GM21825 (cell line): ENCODE measurements around the gene PLXNA3.

Experiments
- ATAC-seq: cut with Tn5 transposase; IDR thresholded peaks from one replicate; pipeline ENCODE4 v1.9.1; 2021; ENCODE audit warnings: mild to moderate bottlenecking, moderate library complexity; ENCODE audit not compliant: unreplicated experiment

PLXNA3 gene

DNA sequence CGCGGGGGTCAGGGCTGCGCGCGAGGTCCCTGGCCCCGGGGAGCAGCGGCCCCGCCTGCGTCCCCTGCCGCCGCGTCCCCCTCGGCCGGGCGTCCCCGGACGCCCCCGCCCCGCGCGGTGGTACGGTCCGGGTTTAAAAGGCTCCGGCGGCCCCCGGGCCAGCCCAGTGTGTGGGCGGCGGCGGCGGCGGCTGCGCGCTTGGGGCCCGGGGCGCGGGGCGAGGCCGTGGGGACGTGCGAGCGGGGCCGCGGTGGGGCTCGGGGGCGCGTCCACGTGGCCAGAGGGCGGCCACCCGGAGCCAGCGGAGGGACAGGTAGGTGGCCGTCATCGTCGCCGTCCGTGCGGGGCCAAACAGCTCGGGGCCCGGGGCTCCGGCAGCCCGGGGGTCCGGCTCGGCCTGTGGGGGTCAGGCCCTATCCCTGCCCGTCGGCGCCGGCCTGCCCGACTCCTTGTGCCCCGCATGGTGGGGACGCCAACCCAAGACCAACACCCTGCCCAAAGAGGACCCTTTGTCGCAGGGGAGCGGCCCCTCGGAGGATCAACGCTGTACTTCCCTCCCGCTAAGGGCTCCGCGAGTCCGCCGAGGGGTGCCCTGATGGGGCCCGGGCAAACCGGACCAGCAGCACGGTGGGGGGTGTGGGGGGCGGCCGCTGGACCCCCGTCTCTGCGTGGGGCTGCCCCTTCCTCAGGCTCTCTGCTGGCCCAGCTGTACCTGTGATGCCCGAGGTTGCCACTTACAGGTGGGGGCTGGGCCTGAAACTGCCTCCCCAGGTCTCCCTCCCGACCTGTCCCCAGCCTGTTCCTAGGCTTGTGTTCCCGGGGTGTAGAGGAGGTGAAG is at the start of gene PLXNA3:
PLXNA3 (plus strand) TSS at position 166 of the 838 bp plus-strand sequence. CDS start 1,903 bp downstream, outside the sequence.
- ATAC-seq, result peak; percentile 44

DNA sequence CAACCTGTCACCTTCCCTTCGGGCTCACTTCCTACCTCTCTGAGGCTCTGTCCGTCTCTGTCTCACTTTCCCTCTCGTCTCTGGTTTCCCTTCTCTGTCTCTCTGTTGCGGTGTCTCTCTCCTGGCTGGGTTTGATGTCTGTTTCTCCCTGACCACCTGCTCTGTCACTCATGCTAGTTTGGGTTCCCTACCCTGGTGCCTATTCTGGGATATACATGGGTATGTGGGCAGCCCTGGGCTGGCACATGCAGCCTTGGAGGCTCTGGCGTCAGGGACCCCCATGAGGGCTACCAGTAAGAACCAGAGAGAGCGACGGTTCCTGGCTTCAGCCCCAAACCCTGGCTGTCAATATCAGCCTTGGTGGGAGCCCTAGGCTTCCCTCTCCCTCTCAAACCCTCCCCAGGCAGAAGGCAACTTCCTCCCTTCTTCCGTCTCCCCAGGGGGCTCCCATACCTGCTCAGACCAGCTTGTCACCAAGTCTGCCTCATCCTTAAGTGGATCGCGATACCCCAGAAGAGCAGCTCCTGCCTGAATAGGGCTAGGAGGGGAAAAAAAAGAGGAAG is 49.3 kb upstream of the PLXNA3 start:
- ATAC-seq, result no peak

DNA sequence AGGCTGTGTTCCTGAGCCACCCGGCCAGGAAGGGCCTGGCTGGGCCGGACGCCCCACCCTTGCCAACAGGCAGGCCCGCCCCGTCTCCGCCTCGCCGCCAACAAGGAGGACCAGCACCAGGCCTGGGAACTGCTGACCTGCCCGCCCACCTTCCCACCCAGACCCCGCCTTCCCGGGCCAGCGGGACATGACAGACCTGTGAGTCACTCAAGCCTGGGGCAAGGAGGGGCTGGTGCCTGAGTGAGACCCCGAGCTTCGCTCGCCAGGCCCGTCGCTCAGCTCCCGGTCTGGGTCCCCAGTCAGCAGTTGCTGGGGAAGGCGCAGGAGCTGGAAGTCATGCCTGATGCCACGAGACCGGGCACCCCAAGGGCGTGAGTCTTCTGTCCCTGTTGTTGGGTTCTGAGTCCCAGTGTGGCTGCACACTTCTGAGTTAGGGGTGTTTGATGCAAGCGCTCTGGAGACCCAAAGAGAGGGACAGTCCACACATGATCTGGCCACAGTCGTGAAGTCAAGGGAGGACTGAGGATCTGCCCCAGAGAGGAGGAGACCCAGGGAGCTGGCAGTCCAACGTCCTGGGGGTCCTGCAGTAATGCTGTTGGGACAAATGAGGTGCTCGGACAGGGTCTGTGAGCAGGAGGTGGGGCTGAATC is 48.7 kb upstream of the PLXNA3 start, which contains the start of gene DNASE1L1:
DNASE1L1 (minus strand) TSS at position 33 of the 650 bp plus-strand sequence. CDS start 3,686 bp downstream, outside the sequence.
- no peak for ATAC-seq

DNA sequence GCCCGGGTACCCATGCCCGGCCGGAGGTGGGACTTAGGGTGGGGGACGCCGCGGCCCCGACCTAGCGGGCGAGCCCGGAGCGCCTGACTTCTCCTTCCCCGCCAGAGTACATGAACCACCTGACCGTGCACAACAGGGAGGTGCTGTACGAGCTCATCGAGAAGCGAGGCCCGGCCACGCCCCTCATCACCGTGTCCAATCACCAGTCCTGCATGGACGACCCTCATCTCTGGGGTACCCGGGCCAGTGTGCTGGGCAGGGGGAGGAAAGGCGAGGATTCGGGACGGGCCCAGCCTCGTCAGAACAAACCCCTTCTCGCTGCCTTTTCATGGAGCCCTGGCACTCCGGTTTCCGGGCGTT is 46.1 kb upstream of the PLXNA3 start:
- no peak for ATAC-seq

DNA sequence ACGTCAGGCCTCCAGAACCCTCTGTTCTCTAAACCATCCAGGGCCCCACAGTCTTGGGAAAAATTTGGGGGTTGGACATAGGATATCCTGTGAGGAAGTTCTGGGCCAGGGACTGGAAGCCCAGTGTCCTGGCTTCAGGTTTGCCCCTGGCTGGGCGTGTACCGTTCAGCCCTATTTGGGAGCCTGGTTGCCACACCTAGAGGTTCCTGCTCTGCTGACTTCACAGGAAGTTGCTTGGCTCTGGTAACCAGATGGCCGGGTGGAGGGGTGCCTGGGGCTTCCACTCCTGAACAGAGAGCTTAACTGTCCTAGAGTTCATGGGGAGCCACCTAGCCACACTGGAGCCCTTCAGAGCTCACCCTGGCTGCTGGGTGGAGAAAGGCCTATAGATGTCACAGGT is 45.6 kb upstream of the PLXNA3 start:
- ATAC-seq, result no peak

DNA sequence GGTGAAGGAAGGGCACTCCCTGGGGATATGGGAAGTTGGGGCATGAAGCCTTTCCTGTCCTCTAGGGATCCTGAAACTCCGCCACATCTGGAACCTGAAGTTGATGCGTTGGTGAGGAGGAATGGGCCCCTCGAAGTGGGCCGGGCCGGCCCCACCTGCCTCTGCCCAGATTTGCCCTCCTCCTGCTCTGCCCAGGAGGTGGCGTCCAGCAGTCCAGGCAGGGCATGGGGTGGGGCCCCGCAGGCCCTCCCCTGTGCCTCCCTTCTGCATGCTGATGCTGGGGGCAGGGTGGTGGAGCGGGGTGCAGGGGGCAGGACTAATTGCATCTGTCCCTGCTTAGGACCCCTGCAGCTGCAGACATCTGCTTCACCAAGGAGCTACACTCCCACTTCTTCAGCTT is 44.9 kb upstream of the PLXNA3 start:
- no peak for ATAC-seq

DNA sequence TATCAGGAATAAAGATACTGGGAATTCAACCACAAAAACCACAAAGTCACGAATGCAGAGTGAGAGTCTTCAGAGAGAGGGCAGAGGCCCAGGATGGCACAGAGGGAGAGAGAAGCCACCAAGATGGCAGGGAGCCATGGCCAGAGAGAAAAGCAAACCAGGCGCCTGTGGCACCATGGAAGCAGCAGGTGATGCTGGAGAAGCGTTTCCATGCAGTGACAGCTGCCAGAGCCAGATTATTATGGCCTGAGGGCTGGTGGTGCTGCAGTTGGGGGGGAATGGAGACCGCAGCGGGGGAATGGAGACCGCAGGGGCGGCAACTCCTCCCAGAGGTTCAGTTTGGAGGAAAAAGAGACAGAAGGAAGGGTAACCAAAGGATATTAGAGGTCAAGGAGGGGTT is 40.9 kb upstream of the PLXNA3 start:
- no peak for ATAC-seq

DNA sequence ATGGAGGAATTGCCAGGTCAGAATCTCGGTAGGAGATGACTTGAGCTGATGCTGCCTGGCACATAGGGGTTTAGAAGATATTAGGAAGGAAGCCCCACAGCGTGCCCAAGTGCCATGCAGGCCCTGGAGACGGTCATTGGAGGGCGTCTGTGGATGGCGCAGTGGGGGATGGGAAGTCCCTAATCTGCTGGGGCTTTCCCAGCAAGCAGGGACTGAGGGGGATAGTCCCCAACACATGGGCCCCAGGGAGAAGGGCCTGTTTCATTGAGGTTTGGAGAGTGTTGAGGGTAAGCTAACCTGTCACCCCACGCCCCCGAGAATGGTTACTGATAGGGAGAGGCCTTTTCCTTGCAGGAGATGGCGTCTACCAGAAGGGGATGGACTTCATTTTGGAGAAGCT is 38.9 kb upstream of the PLXNA3 start:
- ATAC-seq, result no peak

DNA sequence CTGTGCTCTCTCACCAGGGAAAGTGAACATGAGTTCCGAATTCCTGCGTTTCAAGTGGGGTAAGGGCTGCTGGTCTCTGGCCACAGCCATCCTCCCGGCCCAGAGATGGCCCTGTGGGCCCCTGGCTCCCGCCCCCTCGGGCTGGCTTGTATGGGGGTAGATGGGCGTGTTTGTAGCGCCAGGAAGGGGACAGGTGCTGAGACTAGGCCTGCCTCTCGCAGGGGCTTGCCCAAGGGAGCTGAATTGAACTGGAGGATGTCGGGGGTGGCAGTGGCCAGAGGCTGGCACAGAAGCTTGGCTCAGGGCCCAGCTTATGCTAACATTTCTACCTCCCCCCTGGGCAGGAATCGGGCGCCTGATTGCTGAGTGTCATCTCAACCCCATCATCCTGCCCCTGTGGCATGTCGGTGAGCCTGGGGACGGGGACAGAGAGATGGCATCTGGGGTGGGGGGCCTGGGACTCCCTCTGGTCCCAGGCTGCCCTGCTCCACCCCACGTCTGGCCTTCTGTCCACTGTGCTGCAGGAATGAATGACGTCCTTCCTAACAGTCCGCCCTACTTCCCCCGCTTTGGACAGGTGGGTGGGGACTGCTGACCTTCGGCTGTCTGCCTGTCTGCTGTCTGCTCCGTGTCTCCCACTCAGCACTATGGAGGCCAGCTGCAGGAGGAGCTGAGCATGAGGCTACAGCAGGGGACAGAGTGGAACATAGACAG is 38.2 kb upstream of the PLXNA3 start:
- ATAC-seq, result no peak

DNA sequence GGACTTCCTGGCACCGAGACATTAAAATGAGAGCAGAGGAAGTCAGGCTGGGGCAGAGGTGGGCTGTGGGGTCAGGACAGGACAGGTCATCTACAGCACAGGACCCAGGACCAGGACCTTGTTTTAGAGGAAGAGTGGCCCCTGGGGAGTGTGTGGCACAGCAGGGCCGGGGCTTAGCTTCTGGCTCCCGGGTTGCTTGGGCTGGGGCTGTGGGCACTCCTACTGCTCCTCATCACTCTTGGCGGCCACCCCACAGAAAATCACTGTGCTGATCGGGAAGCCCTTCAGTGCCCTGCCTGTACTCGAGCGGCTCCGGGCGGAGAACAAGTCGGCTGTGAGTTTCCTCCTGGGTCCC is 37.7 kb upstream of the PLXNA3 start:
- ATAC-seq, result no peak

DNA sequence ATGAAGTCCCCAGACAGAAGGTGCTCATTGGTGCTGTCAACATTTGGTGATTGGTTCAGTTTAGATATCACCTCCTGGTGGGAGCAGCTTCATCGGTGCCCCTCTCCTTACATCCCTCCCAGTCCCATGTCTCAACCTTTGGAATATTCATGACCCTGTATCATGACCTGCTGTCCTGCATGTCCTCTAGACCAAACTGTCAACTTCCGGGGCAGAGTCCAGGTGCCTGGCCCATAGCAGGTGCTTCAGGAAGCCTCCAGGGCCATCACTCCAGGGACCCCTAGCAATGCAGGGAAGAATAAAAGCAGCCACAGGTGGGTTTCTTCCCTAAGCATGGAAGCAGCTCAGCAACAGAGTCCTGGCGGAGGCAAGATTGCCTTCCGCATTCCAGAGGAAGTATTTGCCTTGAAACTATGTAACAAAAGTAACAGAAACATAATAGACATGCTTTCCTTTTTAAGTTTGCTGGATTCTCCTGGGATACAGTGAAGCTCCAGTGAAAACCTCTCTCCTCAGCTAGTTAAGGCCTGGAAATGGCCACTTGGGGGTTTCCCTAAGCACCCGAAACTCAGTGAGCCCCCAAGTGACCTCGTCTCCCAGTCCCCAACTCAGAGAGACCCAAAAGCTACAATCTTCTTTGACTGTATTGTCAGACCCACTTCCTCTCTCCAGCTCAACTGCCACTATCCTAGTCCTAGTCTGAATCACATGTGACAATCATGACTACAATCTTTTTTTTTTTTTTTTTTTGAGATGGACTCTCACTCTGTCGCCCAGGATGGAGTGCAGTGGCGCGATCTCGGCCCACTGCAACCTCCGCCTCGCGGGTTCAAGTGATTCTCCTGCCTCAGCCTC is 30.9 kb upstream of the PLXNA3 start:
- ATAC-seq, result no peak

DNA sequence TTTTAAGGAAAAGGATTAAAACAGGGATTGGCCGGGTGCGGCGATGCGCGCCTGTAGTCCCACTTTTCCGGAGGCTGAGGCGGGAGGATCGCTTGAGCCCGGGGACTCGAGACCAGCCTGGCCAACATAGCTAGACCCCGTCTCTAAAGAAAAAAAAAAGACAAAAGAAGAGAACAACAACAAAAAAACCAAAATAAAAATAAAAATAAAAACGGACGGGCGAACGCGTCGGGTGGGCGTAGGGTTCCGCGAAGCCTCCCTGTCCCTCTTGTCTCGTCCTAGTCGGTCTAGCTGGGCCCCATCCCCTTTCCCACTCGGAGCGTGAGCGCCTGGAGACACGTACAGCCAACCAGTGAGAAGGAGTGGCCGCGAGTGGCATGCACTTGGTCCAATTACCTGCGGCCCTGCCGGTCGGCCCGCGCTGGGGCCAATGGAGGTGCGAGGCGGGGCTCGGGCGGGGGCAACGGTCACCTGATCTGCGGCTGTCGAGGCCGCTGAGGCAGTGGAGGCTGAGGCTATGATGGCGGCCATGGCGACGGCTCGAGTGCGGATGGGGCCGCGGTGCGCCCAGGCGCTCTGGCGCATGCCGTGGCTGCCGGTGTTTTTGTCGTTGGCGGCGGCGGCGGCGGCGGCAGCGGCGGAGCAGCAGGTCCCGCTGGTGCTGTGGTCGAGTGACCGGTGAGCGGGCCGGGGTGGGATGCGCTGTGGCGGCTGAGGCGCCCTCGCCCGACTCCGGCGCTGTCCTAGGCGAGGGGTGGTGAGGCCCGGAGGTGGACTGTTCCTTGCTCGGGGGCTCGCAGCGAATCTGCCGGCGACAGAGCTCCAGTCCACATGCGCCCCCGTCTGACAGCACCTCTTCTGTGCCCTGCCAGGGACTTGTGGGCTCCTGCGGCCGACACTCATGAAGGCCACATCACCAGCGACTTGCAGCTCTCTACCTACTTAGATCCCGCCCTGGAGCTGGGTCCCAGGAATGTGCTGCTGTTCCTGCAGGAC is 29.6 kb upstream of the PLXNA3 start, which contains the start of gene ATP6AP1:
ATP6AP1 (plus strand) TSS at position 502 of the 996 bp plus-strand sequence; CDS start at position 518, 16 bp downstream.
- peak; percentile 96 for ATAC-seq

DNA sequence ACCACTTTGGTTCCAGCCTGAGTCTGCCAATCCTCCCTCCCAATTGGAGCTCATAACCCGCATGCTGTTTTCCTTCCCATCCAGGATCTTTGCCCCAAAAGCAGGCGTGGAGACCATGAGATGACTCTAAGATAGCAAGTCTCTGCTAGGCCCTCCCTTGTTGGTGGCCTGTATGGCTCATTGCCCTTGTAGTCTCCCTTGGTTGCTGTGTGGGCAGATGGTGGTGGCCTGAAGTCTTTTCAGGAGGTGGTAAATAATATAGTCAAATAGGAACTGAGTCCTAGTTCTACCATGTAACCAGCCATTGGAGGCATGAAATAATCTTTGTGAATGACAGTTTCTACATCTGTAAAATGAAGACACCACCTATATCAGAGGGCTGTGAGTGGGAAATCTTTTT is 28.4 kb upstream of the PLXNA3 start:
- no peak for ATAC-seq

DNA sequence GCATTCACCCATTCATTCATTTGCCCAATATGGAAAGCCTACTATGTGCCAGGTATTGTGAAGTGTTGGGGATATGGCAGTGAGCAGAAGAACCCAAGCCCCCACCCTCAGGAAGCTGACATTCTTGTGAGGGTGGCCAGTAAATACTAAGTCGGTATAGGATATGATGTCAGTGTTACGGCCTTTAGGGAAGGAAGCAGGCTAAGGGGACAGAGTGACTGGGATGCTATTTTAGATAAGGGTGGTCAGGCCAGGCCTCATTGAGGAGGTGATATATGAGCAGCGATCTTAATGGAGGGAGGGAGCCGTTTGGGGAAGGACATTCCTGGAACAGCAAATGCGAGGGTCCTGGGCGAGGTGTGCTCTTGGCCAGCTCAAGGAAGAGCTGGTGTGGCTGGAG is 27.6 kb upstream of the PLXNA3 start:
- ATAC-seq, result no peak

DNA sequence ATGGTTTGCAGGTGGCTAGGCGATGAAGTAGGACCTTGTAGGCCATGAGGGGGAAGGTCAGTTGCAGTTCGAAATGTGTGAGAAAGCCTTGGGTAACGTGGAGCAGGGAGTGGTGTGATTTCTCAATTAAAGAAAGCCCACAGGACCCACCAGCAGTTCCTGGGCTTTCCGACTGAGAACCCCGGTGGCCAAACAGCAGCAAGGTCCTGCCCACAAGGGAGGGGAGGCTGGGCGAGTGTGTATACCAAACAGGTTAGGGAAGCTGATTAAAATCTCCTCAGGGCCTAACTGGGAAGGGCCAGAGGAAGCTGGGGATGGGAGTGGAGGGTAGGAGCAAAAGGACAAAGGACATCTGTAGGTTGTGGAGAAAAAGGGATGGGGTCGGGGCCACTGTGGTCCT is 27.2 kb upstream of the PLXNA3 start:
- no peak for ATAC-seq

DNA sequence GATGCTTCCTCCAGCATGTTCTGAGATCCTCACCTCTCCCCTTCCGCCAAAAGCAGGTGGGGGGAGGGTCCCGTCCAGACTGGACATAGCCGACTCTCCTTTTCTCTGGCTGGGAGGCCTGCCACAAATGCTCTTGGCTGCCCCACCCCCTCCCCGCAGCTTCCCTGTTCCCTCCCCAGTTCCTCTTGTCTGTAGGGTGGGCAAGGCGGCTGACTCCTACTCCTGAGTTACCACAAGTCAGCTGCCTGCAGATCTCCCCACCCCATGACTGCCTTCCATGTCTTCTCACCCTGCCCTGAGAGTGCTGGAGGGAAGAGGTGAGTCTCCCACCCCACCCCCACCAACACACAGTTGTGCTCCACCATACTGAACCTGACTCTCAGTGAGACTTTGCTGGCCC is 26.7 kb upstream of the PLXNA3 start:
- no peak for ATAC-seq

DNA sequence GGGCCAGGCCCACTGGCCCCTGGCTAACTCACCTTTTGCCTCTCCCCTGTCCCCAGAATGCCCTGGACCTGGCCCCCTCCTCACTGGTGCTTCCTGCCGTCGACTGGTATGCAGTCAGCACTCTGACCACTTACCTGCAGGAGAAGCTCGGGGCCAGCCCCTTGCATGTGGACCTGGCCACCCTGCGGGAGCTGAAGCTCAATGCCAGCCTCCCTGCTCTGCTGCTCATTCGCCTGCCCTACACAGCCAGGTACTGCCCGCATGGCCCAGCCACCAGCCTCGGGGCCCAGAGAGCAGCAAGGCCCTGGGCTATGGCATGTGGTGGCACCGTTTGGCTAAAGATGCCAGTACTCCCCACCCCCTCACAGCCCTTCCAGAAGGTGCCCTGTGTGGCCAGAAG is 25.9 kb upstream of the PLXNA3 start:
- ATAC-seq, result no peak

DNA sequence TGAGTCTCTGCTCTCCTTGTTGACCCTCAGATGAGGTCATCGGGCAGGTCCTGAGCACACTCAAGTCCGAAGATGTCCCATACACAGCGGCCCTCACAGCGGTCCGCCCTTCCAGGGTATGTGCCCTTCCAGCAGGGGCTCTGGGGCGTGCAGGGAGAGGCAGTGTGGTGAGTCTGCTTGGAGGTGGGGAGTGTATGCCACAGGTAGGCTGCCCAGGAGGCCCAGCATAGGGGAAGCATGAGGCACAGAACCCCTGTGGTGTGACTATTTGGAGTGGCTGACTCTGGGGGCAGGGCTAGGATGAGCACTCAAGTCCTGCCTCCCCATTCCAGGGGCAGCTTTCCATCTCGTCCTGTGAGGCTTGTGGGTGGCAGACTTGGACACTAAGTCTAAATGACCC is 24.5 kb upstream of the PLXNA3 start:
- no peak for ATAC-seq
